PC-9 (cell line): ENCODE measurements around the gene JAGN1. TPM values are rescaled to one million over a fixed set of nuclear protein-coding genes. Genes with fewer than 3 reads are reported as not detected.
"Not testable (repeated sequence)": the region's sequence is repeated elsewhere in the genome, so short reads cannot be mapped to it uniquely, and the experiment has no call there.

Experiments
- BruUV-seq: library from RNA; stranded (reverse); fragments of 400-500 nt; replicated peaks from 2 replicates; lab custom pipeline; 2021; lab: Mats Ljungman, UMichigan
- CTCF ChIA-PET: fragments of 300-600 bp; sonication (Branson Sonifier 250); formaldehyde crosslinking; loops from one replicate; lab custom pipeline; 2022; ENCODE audit warnings: antibody characterized with exemption; lab: Charles Lee
- POLR2A ChIA-PET: fragments of 300-600 bp; sonication (Branson Sonifier 250); formaldehyde crosslinking; loops from one replicate; lab custom pipeline; 2022; ENCODE audit warnings: antibody characterized with exemption; ENCODE audit not compliant: unreplicated experiment; lab: Charles Lee
- DNase-seq, 2 experiments: peaks; one replicate each; pipeline versions ENCODE4 v3.0.0 to v3.0.0-alpha.2; 2015 to 2022; ENCODE audit warnings: mixed read lengths in 1 of 2
- H2AFZ ChIP-seq: fragments of 200-600 bp; sonication (generic); 2 replicates; pipeline ENCODE4 v1.8.1; 2017; ENCODE audit warnings: antibody characterized with exemption
- H3F3A ChIP-seq: fragments of 200-600 bp; sonication (generic); 2 replicates; pipeline ENCODE4 v1.8.1; 2017; ENCODE audit warnings: antibody characterized with exemption, mild to moderate bottlenecking, low read depth; ENCODE audit not compliant: insufficient read depth
- H3K27ac ChIP-seq: fragments of 200-600 bp; sonication (generic); 2 replicates; pipeline ENCODE4 v1.6.1; 2016; ENCODE audit warnings: mixed run types
- H3K27me3 ChIP-seq: fragments of 200-600 bp; sonication (generic); 2 replicates; pipeline ENCODE4 v1.6.1; 2016; ENCODE audit warnings: low read depth, mixed run types; ENCODE audit not compliant: insufficient read depth
- H3K36me3 ChIP-seq: fragments of 200-600 bp; sonication (generic); 2 replicates; pipeline ENCODE4 v1.6.1; 2016; ENCODE audit warnings: low read depth, mixed run types
- H3K4me1 ChIP-seq: fragments of 200-600 bp; sonication (generic); replicated peaks from 2 replicates; pipeline ENCODE4 v1.6.1; 2016; ENCODE audit warnings: mixed run types; ENCODE audit not compliant: insufficient read depth
- H3K4me2 ChIP-seq: fragments of 200-600 bp; sonication (generic); 2 replicates; pipeline ENCODE4 v1.6.1; 2017; ENCODE audit warnings: mixed run types
- H3K4me3 ChIP-seq: fragments of 200-600 bp; sonication (generic); 2 replicates; pipeline ENCODE4 v1.6.1; 2016; ENCODE audit warnings: mixed run types
- H3K79me2 ChIP-seq: fragments of 200-600 bp; sonication (generic); 2 replicates; pipeline ENCODE4 v1.6.1; 2017; ENCODE audit warnings: low read depth, mixed run types
- H3K9me2 ChIP-seq: fragments of 200-600 bp; sonication (generic); 2 replicates; pipeline ENCODE4 v1.8.1; 2017; ENCODE audit warnings: mild to moderate bottlenecking; ENCODE audit not compliant: insufficient read depth
- H3K9me3 ChIP-seq: fragments of 200-600 bp; sonication (generic); 2 replicates; pipeline ENCODE4 v1.8.1; 2016; ENCODE audit warnings: low read depth; ENCODE audit not compliant: insufficient read depth
- H4K20me1 ChIP-seq: fragments of 200-600 bp; sonication (generic); 2 replicates; pipeline ENCODE4 v1.8.1; 2017; ENCODE audit not compliant: insufficient read depth
- CTCF ChIP-seq: fragments of 200-600 bp; sonication (generic); conservative IDR thresholded peaks from 2 replicates; pipeline ENCODE4 v1.6.1; 2017; ENCODE audit warnings: mixed run types, antibody characterized with exemption, mild to moderate bottlenecking, moderate library complexity
- EZH2 ChIP-seq: fragments of 200-600 bp; sonication (generic); IDR thresholded peaks from 2 replicates; pipeline ENCODE4 v1.8.0; 2017; ENCODE audit warnings: antibody characterized with exemption, low read depth
- intact Hi-C: fragments of 100-400 bp; cut with micrococcal nuclease; formaldehyde crosslinking; loops from one replicate; pipeline ENCODE4 v1.10.0; 2022; ENCODE audit not compliant: unreplicated experiment
- total RNA-seq: library from RNA; stranded (reverse); gene quantifications from 2 replicates; pipeline ENCODE4 v1.2.3, GENCODE V29; 2021

JAGN1 gene
- total RNA-seq, 1 experiment from 2014 or later = 52.4 TPM

- DNase-seq = peak; percentile 50 to 80
- H3K4me2 ChIP-seq = peak overlapping the region; percentile 74
- BruUV-seq = no TSS peak
These were observed 26.0 kb upstream of the JAGN1 start for GRCh38 chr3:9864200-9864927.

DNA sequence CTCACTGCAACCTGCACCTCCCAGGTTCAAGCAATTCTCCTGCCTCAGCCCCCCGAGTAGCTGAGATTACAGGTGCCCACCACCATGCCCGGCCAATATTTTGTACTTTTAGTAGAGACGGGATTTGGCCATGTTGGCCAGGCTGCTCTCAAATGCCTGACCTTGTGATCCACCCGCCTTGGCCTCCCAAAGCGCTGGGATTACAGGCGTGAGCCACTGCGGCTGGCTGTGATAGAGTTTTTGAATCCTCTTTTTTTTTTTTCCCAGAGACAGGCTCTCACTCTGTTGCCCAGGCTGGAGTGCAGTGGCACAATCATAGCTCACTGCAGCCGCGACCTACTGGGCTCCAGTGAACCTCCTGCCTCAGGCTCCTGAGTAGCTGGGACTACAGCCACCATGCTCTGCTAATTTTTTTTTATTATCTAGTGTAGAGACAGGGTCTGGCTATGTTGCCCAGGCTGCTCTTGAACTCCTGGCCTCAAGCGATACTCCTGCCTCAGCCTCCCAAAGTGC, 25.2 kb upstream of the JAGN1 start:
- H3K27me3 ChIP-seq, H3F3A ChIP-seq, DNase-seq, intact Hi-C loops, CTCF ChIA-PET, H3K79me2 ChIP-seq, H3K9me2 ChIP-seq, H2AFZ ChIP-seq, POLR2A ChIA-PET, H3K9me3 ChIP-seq, H4K20me1 ChIP-seq, H3K36me3 ChIP-seq, BruUV-seq: not testable (repeated sequence)
- peaks cover 43% of the 10 kb centered on the region for H3K4me1 ChIP-seq
- H3K4me3 ChIP-seq = peak overlapping the region; percentile 39; the same call in 1 of the 2 replicates
- peak overlapping the region; percentile 74 for H3K4me2 ChIP-seq
- peak overlapping the region; percentile 64 for H3K27ac ChIP-seq

More at GRCh38 chr3:9864200-9864927, 26.0 kb upstream of the JAGN1 start:
- Histone ChIP-seq H3K4me3 (peak overlapping the region; percentile 39; the same call in 1 of the 2 replicates), H3K9me3 (no peaks in the 10 kb centered on the region), H2AFZ (peak overlapping the region; percentile 56; the same call in 1 of the 2 replicates), H3K36me3 (no peaks in the 10 kb centered on the region), H3K79me2 (no peaks in the 10 kb centered on the region), H4K20me1 (no peaks in the 10 kb centered on the region), H3K9me2 (no peaks in the 10 kb centered on the region), H3K27me3 (no peaks in the 10 kb centered on the region), H3F3A (peaks cover 7% of the 10 kb centered on the region), H3K27ac (peak overlapping the region; percentile 64), H3K4me1 (peaks cover 43% of the 10 kb centered on the region)
- POLR2A ChIA-PET = interaction anchor here (0.6 kb wide), 1 partner anchor 47 kb away, joined by 3 read pairs; no protein-coding TSS in a partner anchor
- TF ChIP-seq EZH2 = no peak
- TF ChIP-seq CTCF = no peak
- intact Hi-C loops = no loop called here
- CTCF ChIA-PET = interaction anchor here (0.7 kb wide), 1 partner anchor 68 kb away, joined by 6 read pairs; no protein-coding TSS in a partner anchor

GRCh38 chr3:9866639-9867038, 23.8 kb upstream of the JAGN1 start:
- no peak overlapping the region for H3K4me2 ChIP-seq
- no peaks in the 10 kb centered on the region for H3K9me3 ChIP-seq
- H3K27me3 ChIP-seq = no peaks in the 10 kb centered on the region
- peaks cover 47% of the 10 kb centered on the region for H3K4me1 ChIP-seq
- intact Hi-C loops = no loop called here
- ChIA-PET CTCF (interaction anchor here (0.5 kb wide), 1 partner anchor 16 kb away, joined by 10 read pairs; no protein-coding TSS in a partner anchor), POLR2A (no interaction called here)
- no peak overlapping the region for H3K4me3 ChIP-seq
- H3K36me3 ChIP-seq = no peaks in the 10 kb centered on the region
- no peak overlapping the region for H3K27ac ChIP-seq
- no peaks in the 10 kb centered on the region for H3K9me2 ChIP-seq
- H3F3A ChIP-seq = peaks cover 17% of the 10 kb centered on the region
- no peaks in the 10 kb centered on the region for H3K79me2 ChIP-seq
- no peak for TF ChIP-seq CTCF
- TF ChIP-seq EZH2 = no peak
- no peak overlapping the region for H2AFZ ChIP-seq
- BruUV-seq = no TSS peak
- DNase-seq = no peak
- no peaks in the 10 kb centered on the region for H4K20me1 ChIP-seq
